Testis (tissue), 2 donors: ENCODE results near the gene GALNT17.

Source experiments
- POLR2A ChIP-seq: fragments of 450-650 bp; IDR thresholded peaks from one replicate; pipeline ENCODE4 v1.6.1; 2017; ENCODE audit warnings: antibody characterized with exemption, mild to moderate bottlenecking, moderate library complexity
- TF ChIP-seq, protein P1 (sequence below), 3 experiments: fragments of 450-650 bp in 2 of 3; fragments of 200-600 bp in 1 of 3; sonication (generic) in 1 of 3; IDR thresholded peaks; one replicate each; pipeline ENCODE4 v1.5.1; 2016 to 2019; ENCODE audit warnings: antibody characterized with exemption in 3 of 3, mild to moderate bottlenecking in 2 of 3, moderate library complexity in 1 of 3

DNA sequence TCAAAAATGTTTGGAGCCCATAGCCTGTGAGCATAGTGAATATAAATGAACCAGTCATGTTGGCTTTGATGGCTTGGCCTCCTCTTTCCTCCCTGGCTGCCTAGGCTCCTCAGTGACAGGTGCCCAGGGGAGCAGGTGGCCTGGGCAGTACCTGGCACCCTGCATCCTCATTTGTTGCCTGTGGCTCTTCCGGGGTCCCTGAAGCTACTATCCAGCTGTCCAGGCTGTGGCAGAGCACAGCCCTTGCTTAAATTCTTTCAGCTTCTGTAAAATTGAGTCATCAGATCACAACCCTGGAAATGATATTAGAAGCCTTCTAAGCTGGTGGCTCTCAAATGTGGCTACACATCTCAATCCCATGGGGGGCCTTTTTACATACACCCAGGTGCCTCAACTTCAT lies 525.4 kb downstream of the GALNT17 start:
- TF ChIP-seq, protein P1, sequence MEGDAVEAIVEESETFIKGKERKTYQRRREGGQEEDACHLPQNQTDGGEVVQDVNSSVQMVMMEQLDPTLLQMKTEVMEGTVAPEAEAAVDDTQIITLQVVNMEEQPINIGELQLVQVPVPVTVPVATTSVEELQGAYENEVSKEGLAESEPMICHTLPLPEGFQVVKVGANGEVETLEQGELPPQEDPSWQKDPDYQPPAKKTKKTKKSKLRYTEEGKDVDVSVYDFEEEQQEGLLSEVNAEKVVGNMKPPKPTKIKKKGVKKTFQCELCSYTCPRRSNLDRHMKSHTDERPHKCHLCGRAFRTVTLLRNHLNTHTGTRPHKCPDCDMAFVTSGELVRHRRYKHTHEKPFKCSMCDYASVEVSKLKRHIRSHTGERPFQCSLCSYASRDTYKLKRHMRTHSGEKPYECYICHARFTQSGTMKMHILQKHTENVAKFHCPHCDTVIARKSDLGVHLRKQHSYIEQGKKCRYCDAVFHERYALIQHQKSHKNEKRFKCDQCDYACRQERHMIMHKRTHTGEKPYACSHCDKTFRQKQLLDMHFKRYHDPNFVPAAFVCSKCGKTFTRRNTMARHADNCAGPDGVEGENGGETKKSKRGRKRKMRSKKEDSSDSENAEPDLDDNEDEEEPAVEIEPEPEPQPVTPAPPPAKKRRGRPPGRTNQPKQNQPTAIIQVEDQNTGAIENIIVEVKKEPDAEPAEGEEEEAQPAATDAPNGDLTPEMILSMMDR (IDR thresholded peaks at IDR 0.05), result no peak
- TF ChIP-seq POLR2A, result no peak
